Activated CD4-positive, alpha-beta T cell treated with anti-CD3 and anti-CD28 coated beads, Interleukin-2, amount 10 ng/mL, durations not matched to agents 7 days and 5 days (primary cell): ENCODE data around the gene OR5P2. TPM values are rescaled to one million over a fixed set of nuclear protein-coding genes. Genes with fewer than 3 reads are reported as not detected.
"Not testable (repeated sequence)": the region's sequence is repeated elsewhere in the genome, so short reads cannot be mapped to it uniquely, and the experiment has no call there.

ENCODE experiments used
- CTCF ChIA-PET: fragments of 350-600 bp; sonication (Branson Sonifier 250); formaldehyde crosslinking; loops from one replicate; lab custom pipeline; 2021; ENCODE audit warnings: antibody characterized with exemption; lab: Charles Lee
- POLR2A ChIA-PET: fragments of 350-600 bp; sonication (Branson Sonifier 250); formaldehyde crosslinking; loops from one replicate; lab custom pipeline; 2021; ENCODE audit warnings: antibody characterized with exemption; lab: Charles Lee
- DNase-seq: peaks from one replicate; pipeline ENCODE4 v3.0.0-alpha.2; 2020
- H3K27ac Mint-ChIP-seq: one replicate; pipeline ENCODE4 v1.8.0; 2021; ENCODE audit warnings: mild to moderate bottlenecking, moderate library complexity, mixed read lengths
- H3K27me3 Mint-ChIP-seq: one replicate; pipeline ENCODE4 v1.8.0; 2021; ENCODE audit warnings: mixed read lengths
- H3K36me3 Mint-ChIP-seq: one replicate; pipeline ENCODE4 v1.8.0; 2021; ENCODE audit warnings: low read depth, mixed read lengths
- H3K4me1 Mint-ChIP-seq: one replicate; pipeline ENCODE4 v1.8.0; 2021; ENCODE audit warnings: mixed read lengths
- H3K4me3 Mint-ChIP-seq: one replicate; pipeline ENCODE4 v1.8.0; 2021; ENCODE audit warnings: mild to moderate bottlenecking, moderate library complexity, mixed read lengths
- H3K9me3 Mint-ChIP-seq: one replicate; pipeline ENCODE4 v1.8.0; 2021; ENCODE audit warnings: mixed read lengths
- total RNA-seq, 2 experiments: library from RNA; stranded (reverse); gene quantifications; one replicate each; pipeline ENCODE4 v1.2.3, GENCODE V29; 2021

OR5P2 gene
- total RNA-seq, 2 experiments from 2014 or later, result not detected

DNA sequence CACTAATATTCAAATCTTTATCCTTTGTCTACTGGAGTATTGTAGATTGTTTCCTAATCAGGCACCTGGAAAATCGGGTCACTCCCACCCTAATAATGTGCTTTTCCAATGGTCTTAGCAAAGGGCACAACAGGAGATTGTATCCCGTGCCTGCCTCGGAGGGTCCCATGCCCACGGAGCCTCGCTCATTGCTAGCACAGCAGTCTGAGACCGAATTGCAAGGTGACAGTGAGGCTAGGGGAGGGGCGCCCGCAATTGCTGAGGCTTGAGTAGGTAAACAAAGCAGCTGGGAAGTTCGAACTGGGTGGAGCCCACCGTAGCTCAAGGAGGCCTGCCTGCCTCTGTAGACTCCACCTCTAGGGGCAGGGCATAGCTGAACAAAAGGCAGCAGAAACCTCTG, 32.4 kb downstream of the OR5P2 start:
- H3K9me3 Mint-ChIP-seq, H3K27ac Mint-ChIP-seq, H3K4me3 Mint-ChIP-seq, H3K4me1 Mint-ChIP-seq, CTCF ChIA-PET, H3K36me3 Mint-ChIP-seq, H3K27me3 Mint-ChIP-seq, DNase-seq, POLR2A ChIA-PET: not testable (repeated sequence)

DNA sequence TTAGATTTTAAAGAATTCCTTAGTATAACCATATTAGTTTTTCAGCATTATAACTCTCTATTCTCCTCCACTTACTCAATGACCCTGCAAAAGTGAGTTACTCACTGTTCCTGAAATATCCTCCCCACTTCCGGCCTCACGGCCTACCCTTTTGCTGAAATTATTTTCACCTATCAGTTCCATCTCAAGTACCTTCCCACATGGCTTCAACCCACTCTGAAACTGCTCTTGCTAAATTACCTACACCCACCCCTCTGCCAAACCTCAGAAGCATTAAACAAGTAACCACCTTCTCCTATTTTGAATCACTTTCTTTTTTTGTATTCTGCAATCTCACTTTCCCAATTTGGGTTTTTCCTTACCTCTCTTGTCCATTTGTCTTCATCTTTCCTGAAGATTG, 37.7 kb downstream of the OR5P2 start:
- H3K4me1 Mint-ChIP-seq, result no peaks in the 10 kb centered on the region
- POLR2A ChIA-PET, result no interaction called here
- no peak for DNase-seq
- no peaks in the 10 kb centered on the region for H3K36me3 Mint-ChIP-seq
- CTCF ChIA-PET, result no interaction called here
- no peaks in the 10 kb centered on the region for H3K9me3 Mint-ChIP-seq
- no peak overlapping the region for H3K27ac Mint-ChIP-seq
- H3K27me3 Mint-ChIP-seq, result peaks cover 2% of the 10 kb centered on the region
- no peak overlapping the region for H3K4me3 Mint-ChIP-seq

DNA sequence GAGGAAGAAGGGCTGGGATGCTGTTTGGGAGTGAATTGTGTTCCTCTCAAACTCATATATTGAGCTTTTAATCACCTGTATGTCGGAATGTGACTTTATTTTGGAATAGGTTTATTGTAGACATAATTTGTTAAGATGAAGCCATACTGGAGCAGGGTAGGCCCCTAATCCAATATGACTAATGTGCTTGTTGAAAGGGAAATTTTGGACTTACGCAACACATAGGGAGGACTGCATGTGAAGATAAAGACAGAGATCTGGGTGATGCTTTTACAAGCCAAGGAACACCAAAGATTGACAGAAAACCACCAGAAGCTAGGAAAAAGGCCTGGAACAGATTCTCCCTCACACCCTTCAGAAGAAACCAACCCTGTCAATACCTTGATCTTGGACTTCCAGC, 47.3 kb downstream of the OR5P2 start:
- no peaks in the 10 kb centered on the region for H3K4me1 Mint-ChIP-seq
- no peak overlapping the region for H3K27ac Mint-ChIP-seq
- H3K36me3 Mint-ChIP-seq, result no peaks in the 10 kb centered on the region
- no peaks in the 10 kb centered on the region for H3K9me3 Mint-ChIP-seq
- no peaks in the 10 kb centered on the region for H3K27me3 Mint-ChIP-seq
- ChIA-PET POLR2A (no interaction called here), CTCF (no interaction called here)
- no peak overlapping the region for H3K4me3 Mint-ChIP-seq
- DNase-seq, result no peak

Other genes with a start within 250 kb of the OR5P2 start
- under 1 TPM; 0.33 to 0.82 TPM for gene CYB5R2, start 123.4 kb downstream of the OR5P2 start, total RNA-seq
- not detected for gene OVCH2, start 90.5 kb downstream of the OR5P2 start, total RNA-seq
- not detected for gene OR5P3, start 33.9 kb upstream of the OR5P2 start, total RNA-seq
- gene OR10A6, start 134.3 kb upstream of the OR5P2 start, total RNA-seq, result not detected
- not detected for gene OR10A3, start 144.8 kb upstream of the OR5P2 start, total RNA-seq
- gene NLRP10, start 168.5 kb upstream of the OR5P2 start, total RNA-seq, result not detected
- gene EIF3F, start 190.4 kb upstream of the OR5P2 start, total RNA-seq, result 100 to 1,000 TPM; 256 to 262 TPM